WTC11 (cell line): Measurements from ENCODE around the gene KLHL1.

Experiments
- FOXP1 ChIP-seq: sonication (generic); formaldehyde crosslinking; IDR thresholded peaks from 2 replicates; pipeline ENCODE4 v1.8.0; 2022; ENCODE audit warnings: missing genetic modification reagents, mild to moderate bottlenecking, moderate library complexity, borderline replicate concordance
- JUN ChIP-seq: sonication (generic); formaldehyde crosslinking; IDR thresholded peaks from 2 replicates; pipeline ENCODE4 v1.8.0; 2023; ENCODE audit warnings: mild to moderate bottlenecking, missing genetic modification reagents
- NFYB ChIP-seq: sonication (generic); formaldehyde crosslinking; conservative IDR thresholded peaks from 2 replicates; pipeline ENCODE4 v1.8.0; 2022; ENCODE audit warnings: low read depth, missing genetic modification reagents
- RELA ChIP-seq: sonication (generic); formaldehyde crosslinking; IDR thresholded peaks from 2 replicates; pipeline ENCODE4 v1.8.1; 2022; ENCODE audit warnings: missing genetic modification reagents, mild to moderate bottlenecking, borderline replicate concordance
- ZNF232 ChIP-seq: sonication (generic); formaldehyde crosslinking; IDR thresholded peaks from 2 replicates; pipeline ENCODE4 v1.8.0; 2022; ENCODE audit warnings: mild to moderate bottlenecking, missing genetic modification reagents
- TF ChIP-seq, protein P1 (sequence below): fragments of 200-600 bp; IDR thresholded peaks from 2 replicates; pipeline ENCODE4 v1.8.0; 2022; ENCODE audit warnings: antibody characterized with exemption

DNA sequence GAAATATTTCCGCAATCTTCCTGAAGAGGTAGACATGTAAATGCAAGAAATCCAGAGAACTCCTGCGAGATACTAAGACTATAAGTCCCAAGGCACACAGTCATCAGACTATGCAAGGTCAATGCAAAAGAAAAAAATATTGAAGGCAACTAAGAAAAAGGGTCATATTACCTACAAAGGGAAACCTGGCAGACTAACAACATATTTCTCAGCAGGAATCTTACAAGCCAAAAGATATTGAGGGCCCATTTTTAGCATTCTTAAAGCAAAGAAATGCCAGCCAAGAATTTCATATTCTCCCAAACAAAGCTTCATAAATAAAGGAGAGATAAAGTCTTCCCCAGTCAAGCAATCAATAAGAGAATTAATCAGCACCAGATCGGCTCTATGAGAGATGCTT lies 299.1 kb downstream of the KLHL1 start:
- no peak for TF ChIP-seq FOXP1
- TF ChIP-seq NFYB, result no peak
- TF ChIP-seq JUN (CRISPR knock-in tag), result no peak
- TF ChIP-seq, protein P1, sequence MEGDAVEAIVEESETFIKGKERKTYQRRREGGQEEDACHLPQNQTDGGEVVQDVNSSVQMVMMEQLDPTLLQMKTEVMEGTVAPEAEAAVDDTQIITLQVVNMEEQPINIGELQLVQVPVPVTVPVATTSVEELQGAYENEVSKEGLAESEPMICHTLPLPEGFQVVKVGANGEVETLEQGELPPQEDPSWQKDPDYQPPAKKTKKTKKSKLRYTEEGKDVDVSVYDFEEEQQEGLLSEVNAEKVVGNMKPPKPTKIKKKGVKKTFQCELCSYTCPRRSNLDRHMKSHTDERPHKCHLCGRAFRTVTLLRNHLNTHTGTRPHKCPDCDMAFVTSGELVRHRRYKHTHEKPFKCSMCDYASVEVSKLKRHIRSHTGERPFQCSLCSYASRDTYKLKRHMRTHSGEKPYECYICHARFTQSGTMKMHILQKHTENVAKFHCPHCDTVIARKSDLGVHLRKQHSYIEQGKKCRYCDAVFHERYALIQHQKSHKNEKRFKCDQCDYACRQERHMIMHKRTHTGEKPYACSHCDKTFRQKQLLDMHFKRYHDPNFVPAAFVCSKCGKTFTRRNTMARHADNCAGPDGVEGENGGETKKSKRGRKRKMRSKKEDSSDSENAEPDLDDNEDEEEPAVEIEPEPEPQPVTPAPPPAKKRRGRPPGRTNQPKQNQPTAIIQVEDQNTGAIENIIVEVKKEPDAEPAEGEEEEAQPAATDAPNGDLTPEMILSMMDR, result no peak
- TF ChIP-seq ZNF232, result no peak
- no peak for TF ChIP-seq RELA (CRISPR knock-in tag)
